SHP77 treated with DMSO at 0.1 percent for 48 hours (cell line): ENCODE measurements around the gene SHISA6.

Source experiments
- DNase-seq: peaks from one replicate; lab custom pipeline; 2025; lab: John Stamatoyannopoulos, UW

The SHISA6 gene

DNA sequence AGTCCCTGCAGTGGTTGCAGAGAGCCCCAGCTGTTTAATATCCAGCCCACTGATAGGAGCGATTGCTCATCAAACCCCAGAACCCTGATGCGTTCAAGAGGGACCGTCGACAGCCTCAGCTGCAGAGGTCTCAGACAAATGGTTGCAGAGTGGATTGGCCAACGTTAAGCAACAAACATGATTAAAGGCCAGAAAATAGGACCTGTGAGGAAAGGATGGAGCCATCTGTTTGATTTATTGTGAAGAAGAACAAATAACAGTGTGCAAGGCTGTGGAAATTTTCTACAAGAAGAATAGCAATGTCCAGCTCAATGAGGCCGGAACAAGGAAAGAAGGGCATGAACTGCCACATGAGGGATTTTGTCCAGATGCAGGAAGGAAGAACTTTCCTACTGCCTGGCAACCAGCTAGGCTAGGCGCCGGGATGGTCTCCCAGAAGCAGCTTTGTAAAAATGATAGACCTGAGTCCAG is 218.9 kb downstream of the SHISA6 start:
- DNase-seq = no peak

DNA sequence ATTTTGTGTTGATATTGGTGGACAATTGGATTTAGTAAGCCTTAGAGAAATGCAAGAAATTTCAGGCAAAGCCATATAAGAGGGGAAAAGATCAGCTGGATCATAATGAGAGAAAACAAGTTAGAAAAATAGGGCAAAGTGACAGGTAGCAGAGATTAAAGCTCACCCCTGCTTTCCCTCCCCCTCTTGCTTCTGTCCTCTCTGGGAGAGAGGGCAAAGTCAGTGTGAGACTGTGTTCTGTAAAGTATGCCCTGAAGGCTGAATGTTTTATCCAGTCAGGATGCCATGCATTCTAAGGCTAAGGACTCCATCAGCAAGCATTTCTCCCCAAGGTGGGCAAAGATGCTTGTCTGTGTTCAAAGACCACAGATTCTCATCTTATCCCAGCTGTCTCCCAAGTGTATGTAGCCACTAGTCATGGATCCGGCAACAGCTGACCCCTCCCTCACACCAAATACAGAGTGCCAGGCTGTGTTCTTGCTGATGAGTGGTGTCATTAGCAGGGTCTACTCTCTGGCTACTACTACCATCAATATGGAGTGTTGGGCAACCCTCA is 221.1 kb downstream of the SHISA6 start:
- DNase-seq = no peak

DNA sequence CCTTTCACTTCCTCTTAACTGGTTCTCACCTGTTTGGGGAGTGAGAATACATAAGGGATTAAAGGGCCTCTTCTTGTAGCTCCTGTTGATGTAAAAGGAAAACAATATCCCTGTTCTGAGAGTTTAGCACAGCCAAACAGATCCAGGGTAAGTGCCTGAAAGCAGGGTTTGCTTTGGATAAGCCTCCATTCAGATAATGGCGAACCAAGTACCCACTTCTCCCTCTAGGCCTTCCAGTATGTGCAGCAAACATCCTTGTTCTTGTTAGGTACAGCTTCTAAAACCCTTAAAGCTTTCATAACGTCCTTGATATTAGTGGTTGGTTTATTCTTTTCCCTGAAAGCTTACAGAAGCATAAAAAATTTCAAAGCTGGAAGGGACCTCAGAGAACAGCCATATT is 226.6 kb downstream of the SHISA6 start:
- no peak for DNase-seq

DNA sequence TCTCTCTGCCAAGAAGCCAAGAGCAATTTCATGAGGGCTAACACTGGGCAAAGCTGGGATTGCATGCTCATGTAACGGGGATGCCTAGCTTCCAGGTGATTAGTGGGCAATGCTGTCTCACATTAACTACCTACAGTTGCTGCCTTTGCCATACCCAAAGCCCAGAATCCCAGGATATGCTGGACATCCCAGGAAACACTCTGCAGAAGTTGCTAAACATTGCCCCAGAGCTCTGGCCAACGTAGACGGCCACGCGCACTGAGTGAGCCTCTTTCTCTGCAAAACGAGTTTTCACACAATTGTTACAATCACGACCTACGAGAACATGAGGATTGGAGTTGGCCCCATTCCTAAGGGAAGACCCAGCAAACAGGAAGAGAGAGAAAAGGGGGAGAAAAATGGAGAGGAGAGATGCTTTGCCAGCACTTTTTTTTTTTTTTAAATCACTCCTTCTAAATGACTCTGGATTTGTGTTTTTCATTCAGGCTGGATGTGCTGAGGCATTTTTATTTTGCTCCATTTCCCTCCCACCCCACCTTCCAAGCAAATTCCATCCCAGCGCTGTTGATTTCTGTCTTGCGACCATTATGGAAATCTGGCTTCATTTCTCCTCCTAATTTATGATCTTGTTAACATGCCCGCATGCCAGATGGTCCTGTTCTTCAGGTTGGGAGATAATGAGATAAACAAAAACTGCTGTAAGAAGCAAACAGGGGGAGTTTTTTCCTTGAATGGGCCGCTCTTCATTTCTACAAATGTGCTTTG is 244.5 kb downstream of the SHISA6 start:
- no peak for DNase-seq

DNA sequence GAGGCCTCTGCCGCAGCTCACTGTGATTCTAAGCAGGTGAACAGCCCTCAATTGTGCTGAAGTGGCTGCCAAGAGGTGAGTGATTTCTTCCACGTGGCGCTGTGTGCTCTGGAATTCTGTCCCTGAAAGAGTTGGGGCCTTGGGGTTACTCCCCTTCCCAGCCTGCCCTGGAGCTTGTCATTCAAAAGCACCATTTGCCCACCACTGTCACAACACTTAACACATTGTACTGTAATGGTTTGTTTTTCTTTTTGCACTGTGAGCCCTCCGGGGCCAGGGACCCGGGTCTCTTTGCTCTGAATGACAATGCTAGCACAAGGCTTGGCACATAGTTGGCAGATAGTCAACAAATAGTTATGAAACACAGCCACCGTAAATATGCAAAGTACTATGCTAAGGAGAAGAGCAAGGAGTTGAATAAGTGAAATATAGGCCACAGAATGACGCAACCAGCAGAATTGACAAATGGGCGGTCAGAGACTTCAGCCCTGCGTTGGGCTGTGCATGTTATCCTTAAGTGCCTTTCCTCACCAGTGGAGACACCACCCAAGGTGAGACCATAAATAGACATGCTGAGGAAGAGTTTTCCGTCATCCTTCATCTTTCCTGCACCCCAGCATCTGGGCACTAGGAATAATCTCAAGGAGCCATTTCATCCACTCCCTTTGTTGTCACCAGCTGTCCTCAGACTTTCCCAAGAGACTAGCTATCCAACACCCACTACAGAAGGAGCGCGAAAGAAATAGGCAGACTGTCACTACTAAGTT is 245.3 kb downstream of the SHISA6 start:
- no peak for DNase-seq

DNA sequence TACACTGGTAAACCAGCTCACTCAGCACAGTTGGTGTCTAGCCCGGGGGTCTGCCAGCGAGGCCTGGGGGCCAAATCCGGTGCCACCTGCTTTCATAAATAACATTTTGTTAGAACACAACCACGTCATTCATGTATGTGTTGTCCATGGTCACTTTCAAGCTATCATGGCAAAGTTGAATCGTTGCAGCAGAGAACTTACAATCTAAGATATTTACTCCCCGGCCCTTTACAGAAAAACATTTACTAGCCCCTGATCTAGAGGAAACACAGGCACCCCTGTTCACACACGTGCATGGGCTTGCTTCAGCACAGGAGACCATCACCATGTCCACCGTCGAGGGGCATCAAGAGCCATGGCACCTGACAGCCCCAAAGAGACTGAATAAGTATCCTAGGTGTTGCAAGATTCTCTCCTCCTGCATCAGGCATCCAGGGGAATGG is 245.9 kb downstream of the SHISA6 start:
- DNase-seq = no peak

DNA sequence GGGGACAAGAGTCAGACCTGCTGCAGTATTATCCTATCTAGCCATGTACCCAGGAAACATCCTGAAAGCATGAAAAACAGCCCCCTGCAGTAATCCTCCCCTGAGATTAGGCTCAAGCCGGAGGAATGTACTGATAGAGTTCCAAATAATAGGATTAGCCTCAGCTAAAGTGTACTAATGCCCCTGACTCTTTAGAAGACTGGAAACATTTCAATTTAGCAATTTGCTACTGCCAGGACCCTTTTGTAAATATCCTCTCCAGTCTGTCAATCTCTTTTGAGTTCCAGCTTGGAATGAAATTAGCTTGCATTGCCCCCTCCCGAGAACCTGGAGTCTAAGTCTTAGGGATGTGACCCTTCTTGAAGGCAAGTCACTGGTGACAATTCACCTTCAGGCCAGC is 246.5 kb downstream of the SHISA6 start:
- DNase-seq = no peak

DNA sequence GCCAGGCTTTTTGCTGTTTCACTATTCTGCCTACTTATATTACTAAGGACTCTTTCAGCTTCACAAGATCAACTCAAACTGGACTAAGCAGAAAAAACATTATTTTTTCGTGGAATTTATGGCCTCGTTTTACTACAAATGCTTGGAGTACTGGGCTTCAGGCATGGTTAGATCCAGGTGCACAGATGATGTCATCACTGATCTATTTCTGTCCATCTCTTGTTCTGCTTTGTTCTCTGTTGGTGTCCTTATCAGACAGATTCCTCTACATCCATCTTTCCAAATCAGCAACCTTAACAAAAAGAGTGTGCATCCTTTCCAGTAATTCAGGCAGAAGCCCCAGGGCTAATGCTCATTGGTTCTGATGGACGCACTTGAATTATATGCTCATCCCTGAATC is 247.4 kb downstream of the SHISA6 start:
- DNase-seq = no peak

DNA sequence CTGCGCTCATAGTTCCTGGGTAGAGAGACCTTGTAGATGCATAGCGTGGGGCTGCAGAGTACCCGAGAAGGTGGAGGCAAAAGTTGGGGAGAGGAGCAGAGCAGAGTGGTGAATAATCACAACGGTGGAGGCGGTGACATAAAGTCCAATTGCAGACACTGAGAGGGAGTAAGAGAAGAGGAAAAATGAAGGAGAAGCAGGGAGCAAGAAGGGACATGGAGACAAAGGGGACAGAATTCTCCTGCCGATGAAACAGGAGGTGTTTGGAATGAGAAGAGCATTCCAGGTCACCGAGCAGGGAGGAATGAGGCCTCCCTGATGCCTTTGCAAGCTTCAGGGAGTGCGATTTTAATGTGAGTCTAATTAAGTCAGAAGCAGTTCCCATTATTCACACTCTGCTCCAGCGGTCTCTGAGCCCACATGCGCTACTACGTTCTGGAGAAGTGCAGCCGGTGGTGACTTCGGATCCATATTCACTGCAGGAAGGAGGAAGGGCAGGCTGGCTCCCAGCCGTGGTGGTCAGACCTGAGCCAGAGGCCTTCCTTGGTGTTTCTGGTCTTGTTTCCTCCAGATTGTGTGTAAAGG is 249.2 kb downstream of the SHISA6 start:
- DNase-seq = no peak

DNA sequence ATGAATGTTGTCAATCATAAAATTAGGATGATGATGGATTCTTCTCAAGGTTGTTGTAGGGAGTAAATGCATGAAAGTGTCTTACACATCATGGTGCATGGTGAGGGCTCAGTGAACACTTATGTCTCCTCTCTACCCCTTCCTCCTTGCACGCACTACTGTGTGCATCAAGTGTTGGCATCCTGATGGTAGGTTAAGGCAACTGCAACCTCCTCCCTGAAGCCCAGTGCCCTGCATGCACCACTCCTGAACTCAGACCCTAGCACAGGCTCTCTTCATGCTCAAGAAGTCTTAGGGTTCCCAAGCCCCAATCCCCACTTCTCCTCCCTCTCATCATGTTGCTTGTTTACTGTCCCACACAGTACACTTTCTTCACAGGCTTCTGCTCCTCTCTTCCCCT is 251.5 kb downstream of the SHISA6 start:
- no peak for DNase-seq

DNA sequence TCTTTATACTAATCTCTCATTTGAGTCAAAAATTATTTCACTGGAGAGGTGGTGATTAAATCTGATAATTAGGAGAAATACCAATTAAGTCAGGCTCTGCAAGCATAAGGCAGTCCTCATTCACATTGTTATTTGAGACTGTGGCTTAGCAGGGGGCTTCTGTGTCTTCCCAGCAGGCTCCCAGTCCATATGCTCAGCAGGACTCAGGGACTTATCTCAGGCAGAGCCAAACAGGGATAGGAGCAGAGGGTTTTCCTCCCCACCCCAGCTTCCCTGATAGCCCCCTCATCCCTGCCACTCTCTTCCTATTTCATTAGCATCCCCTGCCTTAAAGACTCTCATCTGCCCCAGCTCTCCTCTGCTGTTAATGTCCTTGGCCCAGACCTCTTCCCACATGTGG is 252.9 kb downstream of the SHISA6 start:
- DNase-seq = no peak

DNA sequence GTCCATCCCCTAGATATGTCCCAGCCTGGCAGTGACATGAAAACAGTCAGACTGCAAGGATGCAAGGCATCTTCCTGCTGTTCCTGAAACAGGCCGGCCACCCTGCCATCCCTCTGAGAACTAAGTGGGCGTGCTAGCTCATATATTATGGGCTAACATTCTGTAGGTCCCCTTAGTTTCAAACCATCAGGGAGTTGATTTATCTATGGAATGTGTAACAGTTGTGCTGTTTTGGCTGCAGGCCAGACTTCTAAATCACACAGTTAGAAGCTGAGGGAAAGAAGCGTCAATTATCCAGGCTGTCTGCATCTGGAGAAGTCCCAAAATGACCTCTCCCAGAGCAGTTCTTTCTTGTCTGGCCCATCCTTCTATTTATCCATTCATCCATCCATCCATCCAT is 254.6 kb downstream of the SHISA6 start:
- no peak for DNase-seq

DNA sequence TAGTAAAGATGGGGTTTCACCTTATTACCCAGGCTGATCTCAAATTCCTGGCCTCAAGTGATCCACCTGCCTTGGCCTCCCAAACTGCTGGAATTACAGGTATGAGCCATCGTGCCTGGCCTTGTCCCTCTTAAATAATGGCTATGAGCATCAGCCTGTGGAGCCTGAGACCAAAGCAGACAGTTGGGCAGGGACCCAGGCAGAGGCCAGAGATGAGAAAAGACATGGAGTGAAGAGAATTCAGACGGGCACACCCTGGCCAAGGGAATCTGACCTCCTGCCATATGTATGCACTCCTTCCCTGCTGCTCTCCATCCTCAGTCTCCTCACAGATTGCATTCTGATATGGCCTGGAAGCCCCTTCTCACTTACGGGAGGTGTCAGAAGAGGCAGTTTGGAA is 258.9 kb downstream of the SHISA6 start:
- DNase-seq = no peak

DNA sequence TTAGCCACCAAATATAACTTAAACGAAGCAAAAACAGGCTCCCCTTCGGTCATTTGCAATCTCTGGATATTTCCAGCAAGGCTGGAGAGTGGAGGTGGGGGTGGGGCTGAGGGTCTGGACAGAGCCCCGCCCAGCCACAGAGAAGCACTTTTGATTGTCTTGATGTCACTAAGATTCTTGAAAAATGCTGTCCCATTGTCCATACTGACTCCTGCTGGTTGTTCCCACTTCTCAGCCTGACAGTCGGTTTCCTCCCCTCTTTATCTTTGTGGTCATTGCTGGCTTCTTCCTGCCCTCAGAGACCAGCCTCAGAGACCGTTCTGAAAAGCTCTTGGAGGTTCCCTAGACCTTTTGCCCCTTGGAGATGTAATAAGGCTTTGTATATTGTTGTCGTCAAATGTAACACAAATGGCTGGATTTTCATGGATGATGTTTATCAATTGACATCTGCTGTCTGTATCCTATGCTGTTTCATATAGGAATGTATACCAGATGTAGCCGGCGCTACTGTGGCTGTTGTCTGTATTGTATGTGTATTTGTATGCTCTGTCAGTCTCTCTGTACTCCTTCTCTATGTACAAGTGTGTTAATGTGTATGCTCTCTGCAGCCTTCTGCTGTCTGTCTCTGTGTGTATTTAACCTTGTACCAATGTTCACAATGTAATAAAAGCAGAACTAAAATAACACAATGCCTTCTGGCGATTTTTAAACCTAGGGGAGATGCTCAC is 262.5 kb downstream of the SHISA6 start:
- DNase-seq = no peak

DNA sequence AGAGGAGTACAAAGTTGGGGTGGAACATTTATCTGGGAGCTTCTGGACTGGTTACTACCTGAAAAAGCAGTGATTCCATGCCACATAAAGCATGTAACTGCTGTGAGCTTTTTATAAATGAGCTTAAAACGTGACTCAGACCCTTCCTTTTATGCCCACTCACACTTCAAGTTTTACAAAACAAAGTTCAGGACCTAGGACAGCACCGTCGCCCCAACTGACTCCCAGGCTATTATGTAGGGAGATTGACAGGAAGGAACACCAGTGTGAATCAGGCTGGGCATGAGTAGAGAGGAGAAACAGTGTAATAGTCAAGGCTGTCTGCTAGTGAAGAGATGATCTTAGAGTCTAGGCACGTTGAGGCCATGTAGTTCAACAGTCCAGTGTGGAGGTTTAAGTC is 265.6 kb downstream of the SHISA6 start:
- no peak for DNase-seq

DNA sequence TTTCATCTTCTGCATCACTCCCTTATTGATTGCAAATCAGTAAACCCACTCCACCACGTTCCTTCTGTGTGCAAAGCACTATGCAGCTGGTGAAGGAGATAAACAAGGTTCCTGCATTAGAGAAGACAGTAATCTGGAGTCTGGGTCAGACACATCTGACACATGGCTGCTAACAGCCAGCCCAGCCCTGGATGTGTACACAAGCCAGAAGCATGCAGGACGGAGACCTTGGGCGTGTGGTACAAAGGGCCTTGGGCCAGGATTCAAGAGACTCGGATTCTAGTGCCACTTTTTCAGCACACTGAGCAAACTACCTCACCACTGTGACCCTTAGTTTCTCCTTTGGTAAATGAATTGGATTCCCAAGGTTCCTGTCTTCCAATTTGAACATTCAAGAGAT is 270.7 kb downstream of the SHISA6 start:
- no peak for DNase-seq

DNA sequence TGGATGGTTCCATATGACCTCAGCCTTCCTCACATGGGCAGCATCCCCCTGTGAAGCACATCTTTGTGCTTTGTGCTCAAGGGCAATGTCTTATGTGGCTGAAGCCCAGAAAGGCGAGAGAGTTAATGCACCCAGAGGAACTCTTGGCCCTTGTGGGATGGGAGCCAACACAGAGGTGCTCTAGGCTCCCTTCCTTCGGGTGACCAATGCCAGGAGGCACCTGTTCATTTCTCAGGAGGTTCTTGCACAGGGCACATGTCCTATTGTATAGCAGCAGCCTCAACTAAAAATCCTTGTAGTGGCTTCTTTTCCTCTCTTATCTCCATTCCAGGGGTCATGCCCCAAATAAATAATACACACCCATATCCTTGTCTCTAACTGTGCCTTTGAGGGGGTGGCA is 273.6 kb downstream of the SHISA6 start:
- DNase-seq = no peak

DNA sequence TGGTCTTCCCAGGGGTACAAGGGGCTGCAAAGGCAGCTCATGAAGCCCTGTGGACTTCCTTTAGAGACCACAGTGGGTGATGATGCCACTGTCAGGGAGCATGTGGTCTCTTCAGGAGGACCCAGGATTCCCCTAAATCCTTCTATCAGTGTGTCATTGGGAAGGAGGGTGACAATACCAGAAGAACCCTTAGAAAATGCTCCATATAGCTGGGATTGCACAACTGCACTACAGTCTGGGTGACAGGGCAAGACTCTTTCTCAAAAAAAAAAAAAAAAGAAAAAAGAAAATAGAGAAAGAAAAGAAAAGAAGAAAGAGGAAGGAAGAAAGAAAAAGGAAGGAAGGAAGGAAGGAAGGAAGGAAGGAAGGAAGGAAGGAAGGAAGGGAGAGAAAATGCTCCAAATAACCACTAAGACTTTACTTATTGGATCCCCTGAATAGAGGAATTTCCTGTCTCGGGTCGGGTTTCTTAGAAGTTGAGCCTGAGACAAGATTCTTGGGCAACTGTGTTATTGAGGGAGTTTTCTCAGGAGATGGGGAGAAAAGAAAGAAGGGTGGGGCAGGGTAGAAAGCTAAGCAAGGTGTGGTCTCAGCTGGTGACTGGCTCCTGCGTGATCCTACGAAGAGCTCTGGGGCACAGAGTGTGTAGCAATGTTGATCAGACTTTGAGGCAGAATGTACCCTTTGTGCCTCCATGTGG is 274.1 kb downstream of the SHISA6 start:
- DNase-seq = no peak

DNA sequence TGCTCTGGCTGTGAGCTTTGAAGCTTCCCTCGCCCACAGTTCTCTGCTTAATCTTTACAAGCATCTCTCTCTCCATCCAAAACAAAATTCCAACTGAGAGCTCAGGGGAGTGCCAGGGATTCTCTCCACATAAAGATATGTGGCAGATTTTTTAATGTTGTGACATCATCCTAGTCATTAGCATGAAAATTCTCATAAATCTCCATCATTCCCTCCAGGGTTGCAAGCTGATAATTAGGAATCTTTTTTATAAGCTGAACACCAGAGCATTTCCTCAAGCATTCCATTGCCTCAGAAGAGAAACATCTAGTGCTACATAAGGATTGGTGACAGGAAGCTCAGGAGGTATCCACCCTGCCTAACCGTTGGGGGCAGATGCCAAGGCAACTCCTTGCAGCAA is 274.9 kb downstream of the SHISA6 start:
- DNase-seq = no peak

DNA sequence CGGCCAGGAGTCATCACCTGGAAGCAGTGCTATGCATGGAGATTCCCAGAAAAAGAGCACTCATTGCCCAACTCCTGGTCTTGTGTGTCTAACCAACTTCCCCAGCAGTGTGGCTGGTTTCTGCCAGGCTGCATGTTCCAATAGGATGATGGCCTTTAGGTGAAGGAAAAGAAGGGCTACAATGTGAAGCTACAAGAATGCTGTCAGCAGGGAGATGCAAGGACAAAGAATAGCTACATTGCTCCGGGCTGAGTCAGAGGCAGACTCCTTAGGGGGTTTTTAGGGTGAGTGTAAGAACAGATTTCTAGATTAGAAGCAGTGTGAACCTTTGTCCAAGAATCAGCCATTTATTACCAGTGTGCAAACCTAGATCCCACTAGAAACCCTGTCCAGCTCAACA is 294.2 kb downstream of the SHISA6 start:
- DNase-seq = no peak

DNA sequence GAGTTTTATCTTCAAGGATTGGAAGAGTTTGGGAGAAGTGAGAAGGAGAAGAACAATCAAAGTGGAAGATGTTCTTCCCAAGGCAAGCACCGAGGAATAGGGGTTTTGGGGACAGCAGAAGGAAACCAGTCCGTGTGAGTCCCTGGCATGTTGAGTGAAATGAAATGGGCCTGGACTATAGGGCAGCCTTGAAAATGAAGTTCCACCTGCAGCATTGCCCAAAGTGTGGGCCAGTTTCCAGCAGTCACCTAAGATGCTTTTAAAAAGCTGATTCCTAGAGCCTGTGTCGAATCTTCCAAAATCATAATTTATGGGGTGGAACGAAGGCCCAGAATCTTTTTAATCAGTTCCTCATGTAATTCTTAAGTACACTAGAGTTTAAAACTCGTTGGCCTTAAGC is 297.4 kb downstream of the SHISA6 start:
- no peak for DNase-seq

DNA sequence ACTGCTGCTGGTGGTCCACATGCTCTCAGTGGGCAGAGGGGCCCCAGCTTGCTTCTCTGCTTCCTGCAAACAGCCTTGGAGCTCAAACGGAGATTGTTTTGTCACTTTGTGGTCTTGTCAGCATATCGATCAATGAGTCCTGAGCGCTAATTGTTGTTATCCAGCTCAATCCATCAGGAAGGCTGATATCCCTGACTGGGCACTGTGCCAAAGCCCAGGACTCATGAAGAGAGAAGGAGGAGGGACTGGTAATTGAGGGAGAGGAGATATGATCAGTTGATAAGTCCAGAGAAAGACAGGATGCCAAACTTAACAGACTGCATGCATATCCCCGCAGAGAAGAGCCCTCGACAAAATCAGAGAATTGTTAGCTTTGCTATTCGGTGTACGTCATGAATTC is 298.6 kb downstream of the SHISA6 start:
- DNase-seq = no peak
